ENCODE results near the gene SLC18B1.
"Not testable (repeated sequence)": the region's sequence is repeated elsewhere in the genome, so short reads cannot be mapped to it uniquely, and the experiment has no call there.

SLC18B1 gene

DNA sequence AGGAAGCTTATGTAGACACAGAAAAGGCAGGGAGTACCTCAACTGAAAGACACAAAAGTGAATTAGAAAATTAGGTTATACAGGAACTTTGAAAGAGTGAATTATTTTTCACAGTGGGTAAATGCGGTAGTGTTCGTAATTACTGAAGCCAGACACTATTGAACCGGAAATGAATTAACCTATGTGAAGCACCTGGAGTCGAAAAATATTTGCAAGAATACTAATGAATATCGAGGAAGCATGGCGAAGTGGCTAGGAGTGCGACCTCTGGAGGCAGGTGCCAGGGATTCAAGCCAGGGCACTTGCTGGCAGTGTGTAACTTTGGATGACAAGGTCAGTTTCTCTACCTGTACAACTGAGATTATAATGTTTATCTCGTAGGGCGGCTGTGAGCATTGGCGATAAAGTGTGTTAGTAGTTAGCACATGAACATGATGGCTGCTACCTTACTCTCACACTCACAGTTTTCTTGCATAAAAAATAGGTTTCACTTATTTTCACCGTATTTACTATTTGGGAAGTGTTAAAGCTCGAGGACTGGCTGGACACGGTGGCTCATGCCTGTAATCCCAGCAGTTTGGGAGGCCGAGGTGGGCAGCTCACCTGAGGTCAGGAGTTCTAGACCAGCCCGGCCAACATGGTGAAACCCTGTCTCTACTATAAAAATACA lies 567 bp upstream of the SLC18B1 start:
- DNase-seq: no peak

DNA sequence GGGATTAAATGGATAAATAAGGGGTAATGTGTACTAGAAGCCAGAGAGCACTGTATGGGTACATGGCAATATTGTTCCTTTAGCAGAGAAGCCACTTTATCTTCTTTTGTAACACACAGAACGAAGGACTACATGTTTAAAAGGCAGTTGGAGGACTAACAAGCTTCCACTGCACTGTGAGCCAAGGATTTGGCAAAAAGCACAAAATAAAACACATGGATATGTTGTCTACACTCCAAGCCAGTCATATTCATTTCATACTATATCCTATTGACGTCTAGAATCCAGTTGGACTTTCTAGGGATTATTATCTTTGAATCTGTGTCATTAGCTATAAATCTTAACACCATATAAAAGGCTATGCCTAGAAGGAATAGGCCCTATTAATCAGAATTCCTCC lies 3.0 kb downstream of the SLC18B1 start:
- DNase-seq: no peak

DNA sequence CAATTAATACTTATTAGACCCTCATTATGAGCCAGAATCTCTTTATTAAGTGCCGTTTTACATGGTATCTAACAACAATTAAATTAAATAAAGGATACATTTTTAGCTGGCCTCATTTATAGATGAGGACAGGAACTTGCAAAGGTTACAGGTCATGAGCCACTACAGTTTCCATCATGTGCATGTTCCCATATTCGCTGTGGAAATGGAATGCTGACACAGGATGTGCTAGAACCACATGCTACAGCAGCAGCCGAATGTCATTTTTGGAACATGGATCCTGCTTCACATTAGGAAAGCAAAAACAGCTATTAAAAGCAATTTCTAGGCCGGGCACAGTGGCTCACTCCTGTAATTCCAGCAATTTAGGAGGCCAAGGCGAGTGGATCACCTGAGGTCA lies 5.9 kb downstream of the SLC18B1 start:
- no peak for DNase-seq

DNA sequence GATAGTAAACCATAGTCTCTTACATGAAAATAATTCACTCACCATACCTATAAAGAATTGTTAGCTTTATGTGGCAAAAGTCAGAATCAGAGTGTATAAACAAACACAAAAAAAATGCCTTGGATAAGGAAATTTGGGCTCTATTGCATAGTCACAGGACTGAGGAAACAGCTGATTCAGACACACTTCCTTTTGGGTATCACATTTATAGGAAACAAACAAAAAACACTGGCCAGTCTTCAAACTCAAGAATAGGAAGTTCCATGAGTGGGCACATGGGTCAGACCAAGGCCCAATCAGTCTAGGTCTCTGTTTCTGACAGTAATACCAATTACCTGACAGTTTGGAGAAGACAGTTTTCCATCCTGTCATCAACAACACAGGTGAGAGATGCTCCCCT lies 8.0 kb downstream of the SLC18B1 start:
- no peak for DNase-seq

DNA sequence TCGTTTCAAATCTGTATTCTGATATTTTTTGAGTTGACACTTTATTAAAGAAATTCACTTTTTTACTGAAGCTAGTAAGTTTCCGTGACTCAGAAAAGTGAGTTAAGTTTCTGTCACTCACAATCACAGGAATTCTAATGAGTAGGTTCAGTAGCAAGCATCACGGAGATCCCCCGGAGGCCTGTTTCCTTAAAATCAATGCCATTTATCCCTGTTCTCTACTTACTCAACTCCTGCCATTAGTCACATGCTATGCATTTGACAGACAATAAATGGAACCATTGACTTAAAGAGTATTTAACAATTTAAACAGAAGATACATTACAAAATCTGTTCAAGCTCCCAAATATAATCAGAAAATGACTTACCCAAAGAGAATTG lies 9.1 kb downstream of the SLC18B1 start:
- no peak for DNase-seq

GRCh38 chr6:132788658-132789395 lies 9.6 kb downstream of the SLC18B1 start:
- no peak for DNase-seq

GRCh38 chr6:132785936-132786335 lies 12.5 kb downstream of the SLC18B1 start:
- no peak for DNase-seq

DNA sequence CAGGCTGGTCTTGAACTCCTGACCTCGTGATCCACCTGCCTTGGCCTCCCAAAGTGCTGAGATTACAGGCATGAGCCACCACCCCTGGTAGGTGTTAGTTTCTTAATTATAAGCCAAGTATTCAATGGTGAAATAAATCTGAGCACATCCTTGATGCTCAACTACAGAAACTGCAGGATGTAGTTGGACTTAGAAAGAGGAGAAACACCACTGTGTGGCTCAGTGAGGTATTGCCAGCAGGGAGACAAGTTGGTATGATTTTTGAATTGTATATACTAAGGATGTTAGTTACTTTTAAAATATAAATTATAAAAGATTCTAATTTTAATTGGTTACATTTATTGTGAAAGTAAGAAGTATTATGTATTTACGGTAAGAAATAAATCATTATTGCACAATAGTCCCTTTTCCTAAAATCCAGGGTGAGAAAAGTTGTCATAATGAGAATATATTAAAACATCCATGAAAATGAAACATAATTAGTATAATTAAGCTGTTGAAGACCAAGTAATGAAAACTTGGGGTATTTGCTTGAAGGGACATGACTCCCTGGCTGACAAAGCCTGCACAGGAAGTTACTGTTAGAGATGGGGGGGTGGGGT lies 17.6 kb downstream of the SLC18B1 start:
- DNase-seq: no peak

DNA sequence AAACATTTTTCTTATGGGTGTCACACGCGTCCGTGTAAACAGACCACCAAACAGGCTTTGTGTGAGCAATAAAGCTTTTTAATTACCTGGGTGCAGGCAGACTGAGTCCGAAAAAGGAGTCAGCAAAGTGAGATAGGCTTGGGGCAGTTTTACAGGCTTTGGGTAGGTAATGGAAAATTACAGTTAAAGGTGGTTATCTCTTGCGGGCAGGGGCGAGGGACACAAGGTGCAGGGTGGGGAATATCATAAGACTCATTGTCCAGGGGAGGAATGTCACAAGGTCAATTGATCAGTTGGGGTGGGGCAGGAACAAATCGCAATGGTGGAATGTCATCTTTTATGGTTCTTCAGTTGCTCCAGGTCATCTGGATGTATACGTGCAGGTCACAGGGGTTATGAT lies 20.6 kb downstream of the SLC18B1 start:
- DNase-seq: not testable (repeated sequence)

- DNase-seq: peak; percentile 51
These were observed 30.4 kb downstream of the SLC18B1 start for GRCh38 chr6:132768051-132768517.

- DNase-seq: no peak
These were observed 32.9 kb downstream of the SLC18B1 start for GRCh38 chr6:132765560-132765959.

- DNase-seq: no peak
These were observed 34.1 kb downstream of the SLC18B1 start for GRCh38 chr6:132764370-132764769.

GRCh38 chr6:132763269-132763668 lies 35.2 kb downstream of the SLC18B1 start:
- no peak for DNase-seq

DNA sequence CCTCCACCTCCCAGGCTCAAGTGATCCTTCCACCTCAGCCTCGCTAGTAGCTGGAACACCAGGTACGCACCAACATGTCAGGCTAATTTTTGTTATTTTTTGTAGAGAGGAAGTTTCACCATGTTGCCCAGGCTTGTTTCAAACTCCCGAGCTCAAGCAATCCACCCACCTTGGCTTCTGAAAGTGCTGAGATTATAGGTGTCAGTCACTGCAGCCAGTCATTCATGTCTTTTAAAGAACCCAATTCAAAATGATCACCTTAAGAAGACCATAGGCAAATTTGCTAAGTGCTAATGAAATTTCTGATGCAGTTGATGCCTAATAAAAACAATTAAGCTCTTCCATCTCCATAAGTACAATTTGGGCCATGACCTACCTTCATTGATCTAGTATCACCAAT lies 38.2 kb downstream of the SLC18B1 start:
- no peak for DNase-seq

GRCh38 chr6:132758689-132759088 lies 39.7 kb downstream of the SLC18B1 start:
- DNase-seq: no peak

DNA sequence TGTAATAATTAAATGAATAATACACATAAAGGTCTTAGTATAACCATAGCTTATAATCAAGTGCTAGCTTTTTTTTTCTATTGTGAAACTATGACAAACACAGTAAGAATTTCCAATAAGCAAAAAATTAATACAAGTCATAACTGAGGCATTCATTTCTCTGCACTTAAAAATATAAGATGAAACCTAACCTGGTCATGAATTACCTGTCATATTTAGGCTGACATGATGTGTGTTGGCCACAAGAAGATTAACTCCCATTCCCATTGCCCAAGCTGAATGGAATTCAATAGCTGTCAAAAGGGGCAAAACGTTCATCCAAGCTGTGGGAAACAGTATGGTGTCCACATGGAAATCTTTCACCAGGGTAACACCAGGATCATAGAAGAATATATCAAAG lies 46.2 kb downstream of the SLC18B1 start:
- no peak for DNase-seq

DNA sequence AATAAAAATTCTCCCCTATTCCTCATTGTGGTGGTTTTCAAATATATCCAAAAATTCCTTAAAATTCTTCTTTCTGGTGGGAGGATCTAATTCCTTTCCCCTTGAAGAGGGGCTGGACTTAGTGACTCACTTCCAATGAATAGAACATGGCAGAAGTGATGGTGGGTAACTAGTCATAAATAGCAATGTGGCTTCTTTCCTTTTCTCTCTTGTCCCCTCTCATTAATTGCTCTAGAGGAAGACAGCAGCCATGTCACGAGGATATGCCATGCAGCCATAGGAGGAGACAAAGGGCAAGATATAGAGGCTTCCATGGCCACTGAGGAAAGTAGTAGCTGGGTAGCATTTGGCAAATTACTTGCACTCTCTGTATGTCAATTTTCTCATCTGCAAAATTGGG lies 46.6 kb downstream of the SLC18B1 start:
- DNase-seq: no peak

- DNase-seq: no peak
These were observed 47.1 kb downstream of the SLC18B1 start for GRCh38 chr6:132751306-132751705.

DNA sequence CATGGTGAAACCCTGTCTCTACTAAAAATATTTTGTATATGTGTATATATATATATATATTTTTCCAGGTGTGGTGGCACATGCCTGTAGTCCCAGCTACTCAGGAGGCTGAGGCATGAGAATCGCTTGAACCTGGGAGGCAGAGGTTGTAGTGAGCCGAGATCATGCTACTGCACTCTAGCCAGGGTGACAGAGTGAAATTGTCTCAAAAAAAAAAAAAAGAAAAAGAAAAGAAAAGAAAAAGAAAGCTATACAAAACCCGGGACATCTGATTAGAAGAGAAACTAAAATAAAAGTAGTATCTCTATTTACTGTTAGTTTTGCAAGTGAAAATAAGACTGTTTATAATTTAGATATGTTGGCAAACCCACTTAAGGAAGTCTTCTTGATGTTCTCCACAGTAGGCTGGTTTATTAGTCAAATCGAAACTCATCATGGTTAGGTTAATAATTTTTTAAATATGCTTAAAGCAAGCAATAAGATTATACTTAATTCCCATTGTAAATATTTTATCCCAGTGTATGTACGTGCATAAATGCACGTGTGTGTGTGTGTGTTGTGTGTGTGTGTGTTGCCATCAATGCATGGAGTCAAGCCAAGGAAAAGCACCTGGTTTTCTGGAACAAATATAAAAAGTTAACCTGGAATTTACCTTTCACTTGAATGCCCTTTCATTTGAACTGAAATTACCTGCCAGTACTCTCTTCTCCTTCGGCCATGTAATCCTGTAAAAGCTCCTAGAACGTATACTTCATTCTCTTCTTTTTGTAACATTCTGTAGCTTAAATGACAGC lies 47.8 kb downstream of the SLC18B1 start:
- no peak for DNase-seq

DNA sequence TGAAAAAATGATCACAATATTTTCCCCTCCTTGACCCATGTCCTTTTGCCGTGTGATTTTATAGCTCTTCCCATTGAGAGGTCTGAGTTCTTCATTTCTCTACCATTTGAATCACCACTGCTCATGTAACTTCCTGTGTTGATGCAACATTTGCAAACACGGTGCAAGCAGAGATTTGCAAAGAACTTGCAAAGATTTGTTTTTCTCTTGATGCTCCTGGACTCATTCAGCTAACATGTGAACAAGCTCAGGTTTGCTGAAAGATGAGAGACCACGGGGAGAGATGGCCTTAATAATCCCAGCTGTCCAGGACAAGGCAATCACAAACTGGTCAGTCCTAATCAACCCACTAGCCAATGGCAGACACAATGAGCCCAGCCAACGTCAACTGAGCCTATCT lies 49.3 kb downstream of the SLC18B1 start:
- peak; percentile 58 for DNase-seq

DNA sequence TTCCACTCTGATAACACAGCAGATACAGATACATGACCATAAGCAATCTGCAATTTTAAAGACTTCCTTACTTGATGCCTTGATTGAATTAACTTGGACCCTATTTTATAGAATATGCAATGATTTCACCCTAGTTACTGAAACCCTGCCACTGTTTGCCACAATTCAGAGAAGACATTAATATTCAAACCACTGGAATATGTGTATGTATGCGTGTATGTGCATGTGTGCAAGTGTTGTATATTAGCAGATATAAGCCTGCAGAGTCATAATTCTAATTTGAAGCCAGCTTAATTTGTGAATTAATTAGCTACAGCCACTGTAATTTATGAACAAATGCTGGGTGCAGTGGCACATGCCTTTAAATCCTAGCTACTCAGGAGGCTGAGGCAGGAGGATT lies 50.0 kb downstream of the SLC18B1 start:
- no peak for DNase-seq

- no peak for DNase-seq
These were observed 52.4 kb downstream of the SLC18B1 start for GRCh38 chr6:132746048-132746447.

GRCh38 chr6:132742495-132742894 lies 55.9 kb downstream of the SLC18B1 start:
- DNase-seq: no peak

Data from NK-92 treated with Interleukin-12 subunit alpha and Interleukin-12 subunit beta, amount 100 ng/mL, for 24 hours (cell line).